K562 (cell line): ENCODE results near the gene INO80E. TPM values are rescaled to one million over a fixed set of nuclear protein-coding genes. Genes with fewer than 3 reads are reported as not detected.

Source experiments
- DEAF1 ChIP-seq: fragments of 450-650 bp; formaldehyde crosslinking; IDR thresholded peaks from 2 replicates; pipeline ENCODE4 v1.4.0; 2020; ENCODE audit warnings: mild to moderate bottlenecking, moderate library complexity
- EP300 ChIP-seq: IDR thresholded peaks from 2 replicates; pipeline ENCODE4 v1.6.1; 2012; ENCODE audit warnings: low read length, improper control_type of control experiment
- FOXK1 ChIP-seq: sonication (generic); formaldehyde crosslinking; IDR thresholded peaks from 2 replicates; pipeline ENCODE4 v1.8.0; 2022; ENCODE audit warnings: missing genetic modification reagents, mild to moderate bottlenecking, borderline replicate concordance
- HMGXB4 ChIP-seq: sonication (generic); formaldehyde crosslinking; IDR thresholded peaks from 2 replicates; pipeline ENCODE4 v1.8.1; 2023; ENCODE audit warnings: mild to moderate bottlenecking, missing genetic modification reagents
- HNRNPH1 ChIP-seq: fragments of 200-400 bp; formaldehyde crosslinking; optimal IDR thresholded peaks from 2 replicates; pipeline ENCODE3; 2017; ENCODE audit warnings: low read depth, mild to moderate bottlenecking, low read length, moderate library complexity
- MXD1 ChIP-seq: fragments of 250-450 bp; sonication (Bioruptor Pico); IDR thresholded peaks from 2 replicates; pipeline ENCODE4 v1.8.0; 2021; ENCODE audit warnings: borderline replicate concordance, mild to moderate bottlenecking, moderate library complexity; ENCODE audit not compliant: poor library complexity, severe bottlenecking
- NCOA4 ChIP-seq: fragments of 450-650 bp; IDR thresholded peaks from 2 replicates; pipeline ENCODE4 v1.6.1; 2018; ENCODE audit warnings: mild to moderate bottlenecking; ENCODE audit not compliant: partially characterized antibody
- POLR2AphosphoS2 ChIP-seq: IDR thresholded peaks from 2 replicates; pipeline ENCODE4 v1.6.1; 2012; ENCODE audit warnings: low read length, improper control_type of control experiment
- RBM22 ChIP-seq: fragments of 200-400 bp; formaldehyde crosslinking; IDR thresholded peaks from 2 replicates; pipeline ENCODE4 v1.6.1; 2018; ENCODE audit warnings: low read length, low read depth; ENCODE audit not compliant: poor library complexity, severe bottlenecking
- RBM34 ChIP-seq: fragments of 200-400 bp; formaldehyde crosslinking; IDR thresholded peaks from 2 replicates; pipeline ENCODE4 v1.6.1; 2018; ENCODE audit warnings: low read length, borderline replicate concordance; ENCODE audit not compliant: insufficient read depth
- TRIM28 ChIP-seq: fragments of 450-650 bp; IDR thresholded peaks from 2 replicates; pipeline ENCODE4 v1.6.1; 2017
- ZBTB11 ChIP-seq, 3 experiments: fragments of 200-800 bp in 1 of 3; fragments of 250-450 bp in 1 of 3; fragments of 450-650 bp in 1 of 3; sonication (Bioruptor Pico) in 1 of 3; sonication (Bioruptor generic) in 1 of 3; formaldehyde crosslinking in 1 of 3; IDR thresholded peaks; 2 replicates each; pipeline versions ENCODE4 v1.6.1 to v1.8.0; 2016 to 2022; ENCODE audit warnings: mild to moderate bottlenecking in 2 of 3, missing genetic modification characterization in 2 of 3, missing compliant biosample characterization in 1 of 3, moderate library complexity in 1 of 3
- ZNF274 ChIP-seq: IDR thresholded peaks from 2 replicates; pipeline ENCODE4 v1.6.1; 2011; ENCODE audit warnings: low read depth, mild to moderate bottlenecking, low read length, moderate library complexity, borderline replicate concordance
- ZNF436 ChIP-seq: fragments of 250-450, 450-650 bp; sonication (Bioruptor Pico); formaldehyde crosslinking; IDR thresholded peaks from 2 replicates; pipeline ENCODE4 v1.7.0; 2020; ENCODE audit warnings: mild to moderate bottlenecking
- polyA plus RNA-seq, 8 experiments: library from polyadenylated mRNA; depleted of rRNA in 4 of 8; stranded (reverse) in 5 of 8; unstranded in 3 of 8; fragments of >200 nt; fragmentation: Nextera tagmentation in 2 of 8; fragmentation: Illumina TruSeq in 1 of 8; extraction: Ambion mirVana in 2 of 8; extraction: Trizol in 1 of 8; gene quantifications; 2 replicates each; pipeline versions ENCODE4 v1.2.1 to v1.2.3, GENCODE V29; 2011 to 2014; ENCODE audit warnings: inconsistent platforms in 1 of 8, missing spikeins in 1 of 8
- total RNA-seq, 7 experiments: library from RNA; depleted of rRNA in 6 of 7; stranded (reverse); fragments of >200 nt in 6 of 7; fragmentation: Illumina TruSeq in 2 of 7; extraction: Trizol in 2 of 7; gene quantifications; 2 replicates each; pipeline versions ENCODE4 v1.2.1 to v1.2.3, GENCODE V29; 2011 to 2021; ENCODE audit warnings: low replicate concordance in 1 of 7
- TF ChIP-seq, protein P1 (sequence below): IDR thresholded peaks from 2 replicates; pipeline ENCODE4 v1.6.1; 2011; ENCODE audit not compliant: insufficient read length; ENCODE audit errors: extremely low read depth

INO80E gene
- total and polyA plus RNA-seq, 9 of the 15 experiments (the other 6 are each of a cell fraction or from before 2014, with no cell fraction given), result 0.31 to 102 (median 49.3) TPM

- TF ChIP-seq ZBTB11 (CRISPR knock-in tag; IDR thresholded peaks at IDR 0.05) (no peak; a peak in 1 of 6 replicates), ZNF274 (no peak), RBM34 (no peak), POLR2AphosphoS2 (0 out of 2 replicates have a peak, but pooled peaks have one; percentile 32), HNRNPH1 (no peak), DEAF1 (CRISPR knock-in tag) (no peak), RBM22 (peak; percentile 64), TRIM28 (no peak), FOXK1 (CRISPR knock-in tag) (peak; percentile 17; the same call in 1 of the 2 replicates), HMGXB4 (CRISPR knock-in tag) (no peak), MXD1 (CRISPR knock-in tag) (peak; percentile 84), EP300 (no peak), NCOA4 (no peak), ZNF436 (CRISPR knock-in tag) (no peak)
- TF ChIP-seq, protein P1, sequence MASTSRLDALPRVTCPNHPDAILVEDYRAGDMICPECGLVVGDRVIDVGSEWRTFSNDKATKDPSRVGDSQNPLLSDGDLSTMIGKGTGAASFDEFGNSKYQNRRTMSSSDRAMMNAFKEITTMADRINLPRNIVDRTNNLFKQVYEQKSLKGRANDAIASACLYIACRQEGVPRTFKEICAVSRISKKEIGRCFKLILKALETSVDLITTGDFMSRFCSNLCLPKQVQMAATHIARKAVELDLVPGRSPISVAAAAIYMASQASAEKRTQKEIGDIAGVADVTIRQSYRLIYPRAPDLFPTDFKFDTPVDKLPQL, result no peak
These were observed 624 bp upstream of the INO80E start, which contains the start of gene HIRIP3 (continued) for GRCh38 chr16:29995324-29995910.
